Islet of Langerhans (tissue), 1 donor: ENCODE measurements around the gene LY6G5C.

Experiments used
- FAIRE-seq: peaks from one replicate; lab custom pipeline; 2011; peaks lifted over from hg19 to GRCh38; lab: Jason Lieb, UNC

The LY6G5C gene

DNA sequence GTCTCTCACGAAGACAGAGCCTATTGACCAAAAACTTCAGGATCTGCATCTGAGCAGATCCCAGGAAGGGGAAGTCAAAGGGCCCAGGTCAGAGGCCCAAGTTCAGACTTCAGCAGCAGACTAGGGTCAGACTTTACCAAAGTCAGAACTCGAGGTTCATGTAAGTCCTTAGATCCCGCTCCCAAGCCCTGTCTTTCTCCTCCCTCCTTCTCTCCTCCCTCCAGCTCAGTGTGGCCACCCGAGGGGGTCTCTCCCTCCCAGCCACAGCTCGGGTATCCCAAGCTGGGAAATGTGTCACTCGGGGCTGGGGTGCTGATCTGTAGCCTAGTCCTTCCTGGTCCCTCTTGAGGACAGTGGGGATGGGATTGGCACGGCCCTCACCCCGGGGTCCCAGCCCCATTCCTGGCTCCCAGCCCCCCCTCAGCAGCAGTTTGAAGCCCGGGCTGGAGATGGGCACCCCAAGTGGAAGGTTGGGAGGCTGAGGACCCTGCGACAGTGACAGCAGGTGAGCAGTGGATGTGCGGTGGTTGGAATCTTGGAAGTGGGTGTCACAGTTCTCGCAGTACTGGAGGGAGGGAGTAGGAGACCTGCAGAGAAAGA, 18.6 kb downstream of the LY6G5C start:
- no peak for FAIRE-seq

DNA sequence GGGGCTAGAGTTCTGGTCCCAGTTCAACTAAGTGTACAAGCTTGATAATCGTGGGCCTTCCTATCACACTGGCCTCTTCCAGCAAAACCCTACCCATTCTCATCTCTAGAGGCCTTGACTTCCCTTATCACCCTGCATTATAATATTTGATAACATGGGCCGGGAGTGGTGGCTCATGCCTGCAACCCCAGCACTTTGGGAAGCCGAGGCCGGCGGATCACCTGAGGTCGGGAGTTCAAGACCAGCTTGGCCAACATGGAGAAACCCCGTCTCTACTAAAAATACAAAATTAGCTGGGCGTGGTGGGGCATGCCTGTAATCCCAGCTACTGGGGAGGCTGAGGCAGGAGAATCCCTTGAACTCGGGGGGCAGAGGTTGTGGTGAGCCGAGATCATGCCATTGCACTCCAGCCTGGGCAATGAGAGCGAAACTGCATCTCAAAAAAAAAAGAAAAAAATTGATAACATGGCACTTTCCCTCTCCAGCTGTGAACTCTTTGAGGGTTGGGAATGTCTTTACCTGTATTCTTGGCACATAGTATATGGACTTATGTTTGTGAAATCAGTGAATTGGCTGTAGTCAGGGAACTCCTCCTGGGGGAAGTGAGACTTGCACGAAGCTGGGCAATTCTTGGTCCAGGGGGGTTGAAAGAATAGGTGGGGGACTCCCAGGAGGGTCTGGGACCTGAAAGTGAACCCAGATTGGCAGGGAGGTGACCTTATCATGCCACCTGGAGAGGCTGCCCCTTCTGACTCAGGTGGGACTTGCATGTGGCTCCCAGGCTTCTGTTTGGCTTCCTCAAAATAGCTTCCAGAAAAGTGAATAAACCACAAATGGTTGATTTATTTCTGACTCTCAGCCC, 19.4 kb downstream of the LY6G5C start:
- FAIRE-seq: no peak

- FAIRE-seq: no peak
Observed at GRCh38 chr6:31660381-31661261, 20.2 kb downstream of the LY6G5C start, which contains the start of gene C6orf47. C6orf47 (minus strand) TSS chr6:31660778; CDS start chr6:31659947, 831 bp downstream.

- FAIRE-seq: no peak
Observed at GRCh38 chr6:31659649-31660380, 21.1 kb downstream of the LY6G5C start.

DNA sequence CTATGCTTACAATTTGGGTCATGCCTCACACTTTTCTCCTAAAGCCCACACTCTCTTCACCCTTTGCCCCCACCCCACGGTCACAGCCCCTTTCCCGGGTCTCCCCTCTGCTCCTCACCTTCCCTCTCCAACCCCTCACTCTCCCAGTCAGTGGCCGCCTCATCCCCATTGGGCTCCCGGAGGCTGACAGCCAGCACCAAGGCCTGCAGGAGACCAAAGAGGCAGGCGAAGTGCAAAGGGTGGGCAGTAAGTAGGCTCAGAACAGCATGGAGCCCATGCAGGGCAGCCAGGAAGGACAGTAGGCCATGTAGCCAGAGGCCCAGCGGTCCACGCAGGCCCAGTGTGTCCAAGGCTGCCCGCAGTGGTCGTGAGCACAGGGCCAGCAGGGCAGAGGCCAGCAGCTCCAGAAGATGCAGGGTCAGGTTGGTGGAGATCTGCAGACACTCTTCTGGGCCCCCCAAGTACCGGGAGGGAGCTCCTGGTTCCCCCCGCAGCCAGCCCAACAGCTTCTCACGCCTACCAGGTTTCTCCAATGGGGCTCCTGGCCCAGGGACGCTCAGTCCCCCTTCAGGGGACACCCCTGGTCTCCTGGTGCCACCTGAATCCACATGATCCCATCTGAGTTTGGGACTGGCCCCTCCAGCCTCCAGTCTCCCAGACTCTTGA, 21.8 kb downstream of the LY6G5C start:
- no peak for FAIRE-seq

DNA sequence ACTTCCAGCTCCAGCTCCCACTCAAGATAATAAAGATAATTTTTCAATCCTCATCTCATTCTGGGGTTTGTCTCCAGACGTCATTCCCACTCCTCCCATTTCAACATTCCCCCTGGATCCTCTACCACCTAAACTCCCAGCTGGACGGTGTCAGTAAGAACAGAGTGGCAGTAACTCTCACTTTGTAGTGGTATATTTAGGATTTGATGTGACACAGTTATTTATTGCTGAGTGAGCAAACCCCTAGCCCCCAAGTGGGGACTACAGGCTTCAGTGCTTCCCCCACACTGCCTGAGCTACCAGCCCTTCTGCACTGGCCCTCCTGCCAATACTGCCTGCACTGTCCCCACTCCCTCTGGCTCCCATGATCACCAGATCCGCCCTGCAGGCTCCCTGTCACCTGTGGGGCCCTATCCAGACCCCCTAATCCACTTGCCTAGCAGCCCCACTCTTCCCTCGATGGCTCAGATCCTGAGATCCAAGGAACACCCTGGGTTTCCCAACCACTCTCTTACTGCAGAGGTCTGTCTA, 22.6 kb downstream of the LY6G5C start:
- no peak for FAIRE-seq

DNA sequence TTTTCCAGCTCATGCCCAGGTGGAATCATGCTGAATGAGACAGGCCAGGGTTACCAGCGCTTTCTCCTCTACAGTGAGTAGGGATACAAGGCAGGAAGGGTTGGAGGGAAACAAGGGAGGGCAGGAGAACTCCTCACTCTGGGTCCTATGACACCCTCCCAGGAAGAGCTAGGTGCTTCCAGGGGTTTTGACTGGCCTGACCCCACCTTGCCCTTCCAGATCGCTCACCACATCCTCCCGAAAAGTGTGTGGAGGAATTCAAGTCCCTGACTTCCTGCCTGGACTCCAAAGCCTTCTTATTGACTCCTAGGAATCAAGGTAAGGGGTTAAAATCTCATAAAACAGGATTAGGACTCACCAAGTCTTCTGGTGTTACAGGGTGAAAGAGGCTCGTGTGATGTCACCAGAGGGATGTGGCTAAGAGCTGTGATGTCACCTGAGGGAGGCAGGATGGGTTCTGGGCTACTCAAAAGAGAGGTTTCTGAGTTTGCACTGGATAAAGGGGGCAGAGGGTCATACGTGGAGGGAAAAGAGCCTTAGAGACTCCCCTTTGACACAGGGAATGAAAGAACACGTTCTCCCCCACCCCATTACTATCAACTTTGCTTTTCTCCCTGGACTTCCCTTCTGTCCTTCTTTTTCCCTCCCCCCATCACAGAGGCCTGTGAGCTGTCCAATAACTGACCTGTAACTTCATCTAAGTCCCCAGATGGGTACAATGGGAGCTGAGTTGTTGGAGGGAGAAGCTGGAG, 23.3 kb downstream of the LY6G5C start:
- no peak for FAIRE-seq

- FAIRE-seq: no peak
Observed at GRCh38 chr6:31655349-31656237, 25.3 kb downstream of the LY6G5C start, which contains the start of gene APOM. APOM (plus strand) TSS chr6:31655894; CDS start chr6:31655967, 73 bp downstream.

GRCh38 chr6:31654574-31655348, 26.1 kb downstream of the LY6G5C start:
- no peak for FAIRE-seq

GRCh38 chr6:31652925-31653724, 27.7 kb downstream of the LY6G5C start:
- FAIRE-seq: peak; percentile 88

- FAIRE-seq: no peak
Observed at GRCh38 chr6:31651602-31652191, 29.2 kb downstream of the LY6G5C start.

- FAIRE-seq: no peak
Observed at GRCh38 chr6:31645325-31645724, 35.5 kb downstream of the LY6G5C start.

- FAIRE-seq: no peak
Observed at GRCh38 chr6:31643818-31644454, 36.9 kb downstream of the LY6G5C start.

DNA sequence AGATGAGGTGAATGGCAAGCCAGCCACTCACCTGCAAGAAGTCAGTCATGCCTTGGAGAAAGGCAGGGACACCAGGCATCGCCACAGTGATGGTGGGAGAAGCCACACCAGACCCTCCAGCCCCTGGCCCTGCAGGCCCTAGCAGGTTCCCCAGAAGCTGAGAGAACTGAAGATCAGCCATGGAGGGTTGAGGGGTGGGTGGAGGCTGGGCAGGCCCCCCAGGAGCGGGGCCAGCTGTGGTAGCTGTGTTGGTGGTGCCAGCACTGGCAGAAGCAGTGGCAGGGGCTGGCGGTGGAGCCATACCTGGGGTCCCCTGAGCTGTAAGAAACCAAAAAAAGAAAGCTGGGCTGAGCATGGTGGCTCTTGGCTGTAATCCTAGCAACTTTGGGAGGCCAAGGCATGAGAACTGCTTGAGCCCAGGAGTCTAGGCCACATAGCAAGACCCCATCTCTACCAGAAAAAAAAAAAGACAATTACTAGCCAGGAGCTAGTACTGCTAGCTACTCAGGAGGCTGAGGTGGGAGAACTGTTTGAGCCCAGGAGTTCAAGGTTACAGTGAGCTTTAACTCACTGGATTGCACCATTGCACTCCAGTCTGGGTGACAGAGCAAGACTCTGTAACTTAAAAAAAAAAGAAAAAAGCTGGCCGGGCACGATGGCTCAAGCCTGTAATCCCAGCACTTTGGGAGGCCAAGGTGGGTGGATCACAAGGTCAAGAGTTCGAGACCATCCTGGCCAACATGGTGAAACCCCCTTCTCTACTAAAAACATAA, 37.9 kb downstream of the LY6G5C start:
- no peak for FAIRE-seq

GRCh38 chr6:31641370-31641769, 39.5 kb downstream of the LY6G5C start:
- no peak for FAIRE-seq

GRCh38 chr6:31640612-31641011, 40.3 kb downstream of the LY6G5C start:
- no peak for FAIRE-seq
